Osteoblast (primary cell): ENCODE measurements around the gene SWAP70. TPM values are rescaled to one million over a fixed set of nuclear protein-coding genes. Genes with fewer than 3 reads are reported as not detected.

Source experiments
- DNase-seq: peaks from one replicate; pipeline ENCODE4 v3.0.0; 2011; ENCODE audit warnings: low spot score, mixed read lengths; ENCODE audit not compliant: insufficient read length; ENCODE audit errors: missing footprints
- H2AFZ ChIP-seq: 2 replicates; pipeline ENCODE4 v1.6.0; 2011; ENCODE audit warnings: mild to moderate bottlenecking, low read length
- H3K27ac ChIP-seq: 2 replicates; pipeline ENCODE4 v1.5.1; 2011; ENCODE audit warnings: mild to moderate bottlenecking, low read depth, low read length, moderate library complexity
- H3K27me3 ChIP-seq: 2 replicates; pipeline ENCODE4 v1.6.0; 2012; ENCODE audit warnings: mild to moderate bottlenecking, control low read depth, inconsistent platforms, low read length, moderate library complexity; ENCODE audit not compliant: insufficient read depth
- H3K36me3 ChIP-seq: 2 replicates; pipeline ENCODE4 v1.5.1; 2011; ENCODE audit warnings: mild to moderate bottlenecking, low read length, control low read depth, moderate library complexity; ENCODE audit not compliant: insufficient read depth
- H3K4me1 ChIP-seq: 2 replicates; pipeline ENCODE4 v1.5.1; 2011; ENCODE audit warnings: mild to moderate bottlenecking, low read length, control low read depth, moderate library complexity; ENCODE audit not compliant: insufficient read depth
- H3K4me2 ChIP-seq: 2 replicates; pipeline ENCODE4 v1.6.0; 2011; ENCODE audit warnings: mild to moderate bottlenecking, low read length; ENCODE audit not compliant: insufficient read depth
- H3K4me3 ChIP-seq: fragments of 200-600 bp; sonication (generic); 3 replicates; pipeline ENCODE4 v1.5.1; 2012; ENCODE audit warnings: mild to moderate bottlenecking, low read length, inconsistent platforms; ENCODE audit not compliant: insufficient read depth
- H3K79me2 ChIP-seq: 2 replicates; pipeline ENCODE4 v1.6.0; 2012; ENCODE audit warnings: mild to moderate bottlenecking, low read length, control low read depth, inconsistent platforms; ENCODE audit not compliant: insufficient read depth
- H3K9me3 ChIP-seq: 2 replicates; pipeline ENCODE4 v1.5.1; 2011; ENCODE audit warnings: low read depth, low read length, control low read depth
- H4K20me1 ChIP-seq: 2 replicates; pipeline ENCODE4 v1.6.0; 2012; ENCODE audit warnings: mild to moderate bottlenecking, low read length, control low read depth; ENCODE audit not compliant: insufficient read depth
- CTCF ChIP-seq: IDR thresholded peaks from 2 replicates; pipeline ENCODE4 v1.5.1; 2011; ENCODE audit warnings: mild to moderate bottlenecking, low read depth, low read length, moderate library complexity; ENCODE audit errors: extremely low read depth
- total RNA-seq: library from RNA; depleted of rRNA; stranded (reverse); fragments of >200 nt; gene quantifications from 2 replicates; pipeline ENCODE4 v1.2.3, GENCODE V29; 2012

The SWAP70 gene
- total RNA-seq, 1 donor: 62.2 TPM

GRCh38 chr11:9763301-9763700 lies 99.4 kb downstream of the SWAP70 start:
- H3K27ac ChIP-seq: no peak overlapping the region
- DNase-seq: no peak
- no peaks in the 10 kb centered on the region for H3K36me3 ChIP-seq

GRCh38 chr11:9765320-9766101 lies 101.6 kb downstream of the SWAP70 start:
- Histone ChIP-seq H3K27me3 (no peaks in the 10 kb centered on the region), H3K27ac (peak overlapping the region; percentile 70), H4K20me1 (no peaks in the 10 kb centered on the region), H3K4me3 (peak overlapping the region; percentile 4), H2AFZ (no peak overlapping the region), H3K79me2 (peaks cover 17% of the 10 kb centered on the region), H3K9me3 (no peaks in the 10 kb centered on the region), H3K36me3 (no peaks in the 10 kb centered on the region), H3K4me2 (no peak overlapping the region), H3K4me1 (peaks cover 25% of the 10 kb centered on the region)
- no peak for TF ChIP-seq CTCF
- DNase-seq: peak; percentile 83

More at GRCh38 chr11:9763301-9763700, 99.4 kb downstream of the SWAP70 start:
- H3K4me3 ChIP-seq: no peak overlapping the region
- no peak overlapping the region for H3K4me2 ChIP-seq
- H3K4me1 ChIP-seq: peaks cover 45% of the 10 kb centered on the region
- peaks cover 17% of the 10 kb centered on the region for H3K79me2 ChIP-seq
- no peaks in the 10 kb centered on the region for H3K9me3 ChIP-seq
- no peaks in the 10 kb centered on the region for H3K27me3 ChIP-seq
- no peak for TF ChIP-seq CTCF
- H4K20me1 ChIP-seq: no peaks in the 10 kb centered on the region
- H2AFZ ChIP-seq: no peak overlapping the region

GRCh38 chr11:9769621-9770020 lies 105.7 kb downstream of the SWAP70 start:
- Histone ChIP-seq H3K79me2 (no peaks in the 10 kb centered on the region), H3K27ac (no peak overlapping the region), H3K4me2 (no peak overlapping the region), H3K27me3 (no peaks in the 10 kb centered on the region), H2AFZ (no peak overlapping the region), H4K20me1 (no peaks in the 10 kb centered on the region), H3K9me3 (no peaks in the 10 kb centered on the region), H3K36me3 (no peaks in the 10 kb centered on the region), H3K4me3 (no peak overlapping the region), H3K4me1 (peaks cover 29% of the 10 kb centered on the region)
- DNase-seq: no peak
- TF ChIP-seq CTCF: no peak

GRCh38 chr11:9771071-9771511 lies 107.2 kb downstream of the SWAP70 start:
- TF ChIP-seq CTCF: no peak
- Histone ChIP-seq H4K20me1 (no peaks in the 10 kb centered on the region), H3K4me3 (no peak overlapping the region), H3K9me3 (no peaks in the 10 kb centered on the region), H3K4me1 (peaks cover 27% of the 10 kb centered on the region), H3K4me2 (no peak overlapping the region), H3K27ac (no peak overlapping the region), H3K36me3 (no peaks in the 10 kb centered on the region), H3K79me2 (no peaks in the 10 kb centered on the region), H3K27me3 (no peaks in the 10 kb centered on the region), H2AFZ (no peak overlapping the region)
- DNase-seq: no peak
